NCI-H524 treated with DMSO at 0.1 percent for 48 hours (cell line): Measurements from ENCODE around the gene MCCC2.
"Not testable (repeated sequence)": the region's sequence is repeated elsewhere in the genome, so short reads cannot be mapped to it uniquely, and the experiment has no call there.

Source experiments
- DNase-seq: peaks from one replicate; lab custom pipeline; 2025; lab: John Stamatoyannopoulos, UW

MCCC2 gene

DNA sequence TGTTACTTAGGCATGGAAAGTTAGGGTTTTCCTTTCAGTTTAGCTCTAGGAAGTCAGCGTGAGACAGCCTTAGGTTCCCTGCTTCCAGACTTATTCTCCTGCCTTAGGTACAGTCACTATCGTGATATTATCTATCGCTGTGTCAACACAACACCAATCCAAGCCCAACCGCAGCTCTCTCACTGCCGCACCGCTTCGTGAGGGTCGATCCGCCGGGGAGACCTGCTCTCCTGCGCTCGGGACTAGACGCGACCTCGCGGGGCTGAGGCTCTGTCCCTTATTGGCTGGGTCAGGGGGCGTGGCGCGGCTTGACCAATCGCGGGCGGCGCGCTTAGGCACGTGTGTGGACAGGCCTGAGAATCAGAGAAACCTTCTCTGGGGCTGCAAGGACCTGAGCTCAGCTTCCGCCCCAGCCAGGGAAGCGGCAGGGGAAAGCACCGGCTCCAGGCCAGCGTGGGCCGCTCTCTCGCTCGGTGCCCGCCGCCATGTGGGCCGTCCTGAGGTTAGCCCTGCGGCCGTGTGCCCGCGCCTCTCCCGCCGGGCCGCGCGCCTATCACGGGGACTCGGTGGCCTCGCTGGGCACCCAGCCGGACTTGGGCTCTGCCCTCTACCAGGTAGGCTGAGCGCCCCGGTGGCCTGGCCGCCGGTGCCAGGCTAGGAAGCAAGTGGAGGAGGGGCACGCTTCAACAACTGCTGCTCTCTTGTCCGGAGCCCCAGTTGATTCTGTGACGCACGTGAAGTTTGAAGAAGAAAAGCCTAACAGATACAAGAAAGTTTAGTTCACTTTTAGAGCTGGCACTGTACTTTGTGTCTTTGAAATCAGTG lies at the start of gene MCCC2:
TSS of gene MCCC2 (plus strand) at position 400 of the 825 bp plus-strand sequence. CDS start at position 486, 86 bp downstream.
- DNase-seq, result peak; percentile 60

DNA sequence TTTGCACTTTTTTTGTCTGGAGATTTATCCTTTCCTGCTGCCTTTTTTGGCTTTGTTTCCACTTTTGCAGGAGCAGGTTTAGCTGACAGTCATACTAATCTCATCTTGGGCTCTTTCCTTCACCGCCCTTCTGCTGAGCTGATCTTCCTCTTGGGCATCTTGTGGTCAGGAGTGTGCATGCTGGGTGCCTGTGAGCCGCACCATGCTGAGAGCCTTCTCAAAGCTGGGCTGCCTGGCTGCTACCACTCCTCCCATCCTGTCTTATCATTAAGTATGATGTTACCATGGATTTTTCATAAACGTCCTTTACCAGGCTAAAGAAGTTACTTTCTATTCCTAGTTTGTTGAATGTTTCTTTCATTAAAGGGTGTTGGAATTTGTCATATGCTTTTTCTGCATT lies 49.5 kb upstream of the MCCC2 start:
- no peak for DNase-seq

DNA sequence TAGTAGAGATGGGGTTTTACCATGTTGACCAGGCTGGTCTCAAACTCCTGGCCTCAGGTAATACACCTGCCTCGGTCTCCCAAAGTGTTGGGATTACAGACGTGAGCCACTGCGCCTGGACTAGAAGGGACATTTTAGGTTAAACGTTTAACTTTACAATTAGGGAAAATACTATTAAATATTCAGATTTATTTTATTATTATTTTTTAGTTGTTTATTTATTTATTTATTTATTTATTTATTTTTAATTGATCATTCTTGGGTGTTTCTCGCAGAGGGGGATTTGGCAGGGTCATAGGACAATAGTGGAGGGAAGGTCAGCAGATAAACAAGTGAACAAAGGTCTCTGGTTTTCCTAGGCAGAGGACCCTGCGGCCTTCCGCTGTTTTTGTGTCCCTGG lies 36.3 kb upstream of the MCCC2 start:
- not testable (repeated sequence) for DNase-seq

DNA sequence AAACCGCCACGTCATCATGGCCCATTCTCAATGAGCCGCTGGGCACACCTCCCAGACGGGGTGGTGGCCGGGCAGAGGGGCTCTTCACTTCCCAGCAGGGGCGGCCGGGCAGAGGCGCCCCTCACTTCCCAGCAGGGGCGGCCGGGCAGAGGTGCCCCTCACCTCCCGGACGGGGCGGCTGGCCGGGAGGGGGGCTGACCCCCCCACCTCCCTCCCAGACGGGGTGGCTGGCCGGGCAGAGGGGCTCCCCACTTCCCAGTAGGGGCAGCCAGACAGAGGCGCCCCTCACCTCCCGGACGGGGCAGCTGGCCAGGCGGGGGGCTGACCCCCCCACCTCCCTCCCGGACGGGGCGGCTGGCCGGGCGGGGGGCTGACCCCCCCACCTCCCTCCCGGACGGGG lies 35.6 kb upstream of the MCCC2 start:
- not testable (repeated sequence) for DNase-seq

DNA sequence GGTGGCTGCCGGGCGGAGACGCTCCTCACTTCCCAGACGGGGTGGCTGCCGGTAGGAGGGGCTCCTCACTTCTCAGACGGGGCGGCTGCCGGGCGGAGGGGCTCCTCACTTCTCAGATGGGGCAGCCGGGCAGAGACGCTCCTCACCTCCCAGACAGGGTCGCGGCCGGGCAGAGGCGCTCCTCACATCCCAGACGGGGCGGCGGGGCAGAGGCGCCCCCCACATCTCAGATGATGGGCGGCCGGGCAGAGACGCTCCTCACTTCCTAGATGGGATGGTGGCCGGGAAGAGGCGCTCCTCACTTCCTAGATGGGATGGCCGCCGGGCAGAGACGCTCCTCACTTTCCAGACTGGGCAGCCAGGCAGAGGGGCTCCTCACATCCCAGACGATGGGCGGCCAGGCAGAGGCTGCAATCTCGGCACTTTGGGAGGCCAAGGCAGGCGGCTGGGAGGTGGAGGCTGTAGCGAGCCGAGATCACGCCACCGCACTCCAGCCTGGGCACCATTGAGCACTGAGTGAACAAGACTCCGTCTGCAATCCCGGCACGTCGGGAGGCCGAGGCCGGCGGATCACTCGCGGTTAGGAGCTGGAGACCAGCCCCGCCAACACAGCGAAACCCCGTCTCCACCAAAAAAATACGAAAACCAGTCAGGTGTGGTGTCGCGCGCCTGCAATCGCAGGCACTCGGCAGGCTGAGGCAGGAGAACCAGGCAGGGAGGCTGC lies 35.0 kb upstream of the MCCC2 start:
- DNase-seq, result not testable (repeated sequence)

DNA sequence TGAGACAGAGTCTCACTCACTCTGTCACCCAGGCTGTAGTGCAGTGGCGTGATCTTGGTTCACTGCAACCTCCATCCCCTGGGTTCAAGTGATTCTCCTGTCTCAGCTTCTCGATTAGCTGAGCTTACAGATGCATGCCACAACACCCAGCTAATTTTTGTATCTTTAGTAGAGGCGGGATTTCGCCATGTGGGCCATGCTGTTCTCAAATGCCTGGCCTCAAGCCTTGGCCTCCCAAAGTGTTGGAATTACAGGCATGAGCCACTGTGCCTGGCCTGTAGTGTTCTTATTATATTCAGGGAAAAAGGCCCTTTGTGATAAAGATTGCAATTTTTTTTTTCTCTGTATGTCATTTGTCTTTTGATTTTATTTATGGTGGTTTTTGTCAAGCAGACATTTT lies 24.0 kb upstream of the MCCC2 start:
- DNase-seq, result no peak

DNA sequence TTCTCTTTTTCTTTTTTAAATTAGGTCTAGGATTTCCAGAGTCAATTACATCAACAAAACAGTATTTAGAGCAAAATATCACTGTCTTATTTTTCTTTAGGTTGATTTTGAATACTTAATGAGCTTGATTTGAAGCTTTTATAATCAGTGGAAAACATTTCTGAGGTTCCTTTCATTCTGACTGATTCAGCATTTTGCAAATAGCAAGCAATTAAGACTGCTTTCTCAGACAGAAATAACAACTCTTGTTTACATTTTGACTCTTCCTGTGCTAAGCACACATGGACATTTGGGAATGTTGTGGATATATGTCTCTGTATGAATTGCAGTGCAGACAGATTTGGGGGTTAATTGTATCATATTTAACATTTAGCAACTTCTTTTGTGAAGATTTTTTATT lies 22.2 kb upstream of the MCCC2 start:
- DNase-seq, result no peak

DNA sequence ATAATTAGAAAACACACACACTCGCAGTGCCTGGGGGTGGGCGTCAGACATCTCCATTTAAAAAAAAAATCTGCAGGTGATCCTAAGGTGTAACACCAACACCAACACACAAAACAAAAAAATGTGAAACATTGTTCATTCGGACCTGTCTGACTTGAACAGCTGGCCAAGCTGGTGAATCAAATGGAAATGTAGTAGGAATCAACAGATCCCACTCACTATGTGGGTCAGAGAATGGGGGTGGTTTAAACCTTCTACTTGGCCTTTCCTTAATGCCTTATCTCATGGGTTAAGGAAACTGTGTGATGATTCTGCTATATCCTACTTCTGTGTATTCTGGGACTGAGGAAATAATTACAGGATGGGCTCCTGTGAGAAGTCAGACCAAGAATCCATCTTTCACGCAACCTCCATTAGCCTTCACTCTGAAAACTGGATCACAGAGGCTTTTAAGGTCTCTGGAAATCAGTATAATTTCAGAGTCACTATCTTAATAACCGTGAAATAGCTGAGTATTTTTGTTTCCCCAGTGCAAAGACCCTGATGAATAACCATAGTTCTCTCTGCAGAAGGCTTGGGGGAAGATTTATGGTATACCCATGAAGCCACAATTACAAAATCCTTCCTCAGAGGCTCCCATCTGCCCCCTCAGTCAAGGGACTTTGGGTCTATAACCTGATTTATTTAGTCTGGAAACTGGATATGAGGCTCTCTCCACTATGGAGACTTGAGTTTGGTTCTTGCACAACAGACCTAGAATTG lies 17.2 kb upstream of the MCCC2 start:
- no peak for DNase-seq

DNA sequence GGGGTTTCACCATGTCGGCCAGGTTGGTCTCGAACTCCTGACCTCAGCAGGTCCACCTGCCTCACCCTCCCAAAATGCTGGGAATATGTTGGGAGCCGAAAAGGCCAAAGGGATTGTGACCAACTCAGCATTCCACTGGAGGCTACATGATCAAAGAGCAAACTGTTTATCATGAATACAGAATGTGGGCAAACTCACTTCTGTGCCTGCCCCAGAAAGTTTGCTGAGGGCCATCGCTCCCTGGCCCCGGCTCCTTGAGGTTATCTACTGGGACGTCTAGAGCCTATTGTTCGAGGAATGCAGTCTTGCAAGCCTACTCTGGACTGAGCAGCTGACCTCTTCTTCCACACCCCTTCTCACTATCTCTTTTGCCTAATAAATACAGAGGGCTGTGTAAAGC lies 15.3 kb upstream of the MCCC2 start:
- DNase-seq, result not testable (repeated sequence)

DNA sequence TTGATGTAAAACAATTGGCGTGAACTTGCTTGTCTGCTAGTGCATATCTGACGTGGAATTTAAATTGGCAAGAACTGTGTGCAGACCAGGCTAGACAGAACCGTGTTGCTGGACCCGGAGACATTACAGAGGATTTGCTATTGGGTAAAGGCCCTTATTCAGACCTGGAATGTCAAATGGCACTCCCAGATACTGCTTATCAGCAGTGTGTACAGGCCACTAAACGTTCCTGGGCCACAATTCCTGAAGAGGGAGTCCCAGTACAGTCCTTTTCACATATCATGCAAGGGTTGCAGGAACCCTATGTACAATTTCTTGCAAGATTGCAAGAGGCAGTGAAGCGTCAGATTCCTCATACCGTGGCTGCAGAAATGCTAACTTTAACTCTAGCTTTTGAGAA lies 13.5 kb upstream of the MCCC2 start:
- no peak for DNase-seq

DNA sequence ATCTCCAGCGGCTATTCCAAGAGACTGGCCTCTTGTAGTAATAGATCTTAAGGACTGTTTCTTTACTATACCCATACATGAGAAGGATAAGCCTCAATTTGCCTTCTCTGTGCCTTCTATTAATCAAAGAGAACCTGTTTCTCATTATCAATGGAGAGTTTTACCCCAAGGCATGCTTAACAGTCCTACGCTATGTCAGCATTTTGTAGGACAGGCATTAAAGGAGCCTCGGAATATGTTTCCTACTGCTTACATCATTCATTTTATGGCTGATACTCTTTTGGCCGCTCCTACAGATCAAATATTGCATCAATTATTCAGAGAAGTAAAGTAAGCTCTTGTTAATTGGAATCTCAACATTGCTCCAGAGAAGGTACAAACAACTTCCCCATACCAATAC lies 11.6 kb upstream of the MCCC2 start:
- not testable (repeated sequence) for DNase-seq

DNA sequence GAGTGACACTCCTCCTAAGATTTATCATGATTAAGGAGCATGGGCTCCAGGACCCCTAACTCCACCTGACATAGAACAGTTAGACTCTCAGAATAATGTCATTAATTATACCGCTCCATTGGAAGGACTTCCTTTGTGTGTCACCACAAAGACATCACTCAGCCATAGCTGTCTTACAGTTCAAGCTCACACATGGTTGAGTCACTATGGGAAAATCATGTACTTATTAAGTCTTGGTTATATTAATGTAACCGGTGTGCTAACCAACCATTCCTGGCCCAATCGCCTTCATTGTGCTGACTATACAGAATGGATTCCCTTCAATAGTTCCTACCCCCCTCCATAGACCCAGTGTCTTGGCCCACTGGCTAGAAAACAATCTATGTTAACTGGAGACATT lies 10.9 kb upstream of the MCCC2 start:
- DNase-seq, result no peak

DNA sequence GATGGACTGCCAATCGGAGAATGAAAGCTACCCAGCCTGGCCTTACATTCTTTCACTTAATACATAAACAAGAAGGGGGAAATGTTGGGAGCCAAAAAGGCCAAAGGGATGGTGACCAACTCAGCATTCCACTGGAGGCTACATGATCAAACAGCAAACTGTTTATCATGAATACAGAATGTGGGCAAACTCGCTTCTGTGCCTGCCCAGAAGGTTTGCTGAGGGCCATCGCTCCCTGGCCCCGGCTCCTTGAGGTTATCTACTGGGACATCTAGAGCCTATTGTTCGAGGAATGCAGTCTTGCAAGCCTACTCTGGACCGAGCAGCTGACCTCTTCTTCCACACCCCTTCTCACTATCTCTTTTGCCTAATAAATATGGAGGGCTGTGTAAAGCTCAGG lies 9.3 kb upstream of the MCCC2 start:
- DNase-seq, result not testable (repeated sequence)

DNA sequence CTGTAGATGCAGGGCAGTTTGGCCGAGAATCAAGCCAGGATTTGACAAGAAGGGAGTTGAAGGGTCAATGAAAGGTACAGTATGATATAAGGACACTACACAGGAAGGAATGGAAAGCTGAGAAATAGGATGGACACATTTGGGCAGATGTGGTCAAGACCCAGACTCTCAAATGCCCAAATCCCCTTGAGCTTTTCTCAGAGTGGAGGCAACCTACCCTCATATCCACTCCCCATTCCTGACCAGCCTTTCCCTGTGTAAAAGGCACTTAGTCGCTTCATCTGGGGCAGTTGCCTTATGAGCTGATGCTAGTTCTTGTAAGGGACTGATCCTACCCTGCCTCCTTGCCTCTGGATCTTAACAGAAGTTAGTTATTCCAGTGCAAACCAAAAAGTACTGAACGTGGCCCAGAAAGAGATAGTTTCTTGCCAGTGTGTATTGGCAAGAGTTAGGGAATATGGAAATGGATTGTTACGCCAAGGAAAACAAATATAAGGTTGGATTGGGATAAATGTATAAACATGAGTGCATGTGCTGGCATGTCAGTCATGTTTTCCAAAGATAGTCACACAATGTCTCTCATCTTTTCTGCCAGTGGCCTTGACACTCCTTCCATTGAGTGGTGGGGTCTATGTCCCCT lies 4.1 kb upstream of the MCCC2 start:
- DNase-seq, result no peak

DNA sequence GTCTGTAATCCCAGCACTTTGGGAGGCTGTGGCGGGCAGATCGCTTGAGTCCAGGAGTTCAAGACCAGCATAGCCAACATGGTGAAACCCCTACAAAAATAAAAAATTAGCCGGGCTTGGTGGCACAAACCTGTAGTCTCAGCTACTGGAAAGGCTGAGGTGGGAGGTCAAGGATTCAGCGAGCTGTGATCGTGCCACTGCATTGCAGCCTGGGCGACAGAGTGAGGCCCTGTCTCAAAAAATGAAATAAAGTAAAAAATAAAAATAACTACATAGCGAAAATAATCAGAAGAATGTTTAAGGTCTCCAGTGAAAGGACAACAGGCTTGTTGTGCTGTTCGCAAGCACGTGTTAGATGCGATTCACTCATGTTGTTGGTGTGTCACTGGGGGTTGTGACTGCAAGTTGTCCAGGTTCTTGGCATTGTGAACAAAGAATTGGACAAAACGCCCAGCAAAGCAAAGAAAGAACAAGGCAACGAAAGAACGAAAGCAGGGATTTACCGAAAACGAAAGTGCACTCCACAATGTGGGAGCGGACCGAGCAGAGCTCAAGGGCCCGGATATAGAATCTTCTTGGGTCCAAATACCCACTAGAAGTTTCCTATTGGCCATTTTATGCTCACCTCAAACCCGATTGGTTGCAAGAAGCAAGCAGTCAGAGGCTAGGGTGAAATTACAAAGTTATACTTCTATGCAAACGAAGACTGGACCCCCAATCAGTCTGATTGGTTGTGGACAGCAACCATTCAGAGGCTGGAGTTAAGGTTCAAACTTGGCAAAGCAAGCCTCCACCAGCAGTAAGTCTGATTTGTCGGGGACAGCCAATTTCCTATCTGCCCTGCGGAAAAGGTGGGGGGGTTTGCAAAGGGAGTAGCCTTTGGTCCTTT lies 844 bp upstream of the MCCC2 start:
- no peak for DNase-seq

DNA sequence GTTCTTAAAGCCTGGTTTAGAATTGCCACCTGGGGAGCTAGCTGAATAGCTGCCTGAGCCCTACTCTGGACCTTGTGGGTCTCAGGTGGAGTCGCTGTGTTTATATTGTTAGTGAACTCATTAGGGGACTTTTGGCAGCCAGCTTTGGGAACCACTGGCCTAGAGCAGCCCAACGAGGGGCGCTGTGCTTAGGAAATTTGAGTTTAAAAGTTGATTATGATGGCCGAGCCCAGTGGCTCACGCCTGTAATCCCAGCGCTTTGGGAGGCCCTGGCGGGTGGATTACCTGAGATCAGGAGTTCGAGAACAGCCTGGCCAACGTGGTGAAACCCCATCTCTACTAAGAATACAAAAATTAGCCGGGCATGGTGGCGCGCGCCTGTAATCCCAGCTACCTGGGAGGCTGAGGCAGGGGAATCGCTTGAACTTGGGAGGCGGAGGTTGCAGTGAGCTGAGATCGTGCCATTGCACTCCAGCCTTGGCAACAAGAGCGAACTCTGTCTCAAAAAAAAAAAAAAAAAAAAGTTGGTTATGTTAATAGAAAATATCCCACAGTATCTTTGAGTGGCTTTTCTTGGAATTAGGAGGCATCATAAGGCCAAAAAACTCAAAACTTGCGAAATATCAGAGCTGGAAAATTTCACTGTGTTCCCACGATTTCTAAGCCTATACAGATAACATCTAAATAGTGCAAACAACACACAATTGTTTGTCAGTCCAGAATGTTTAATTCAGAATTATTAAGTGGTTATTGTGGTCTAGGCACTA lies 809 bp downstream of the MCCC2 start:
- DNase-seq, result no peak

DNA sequence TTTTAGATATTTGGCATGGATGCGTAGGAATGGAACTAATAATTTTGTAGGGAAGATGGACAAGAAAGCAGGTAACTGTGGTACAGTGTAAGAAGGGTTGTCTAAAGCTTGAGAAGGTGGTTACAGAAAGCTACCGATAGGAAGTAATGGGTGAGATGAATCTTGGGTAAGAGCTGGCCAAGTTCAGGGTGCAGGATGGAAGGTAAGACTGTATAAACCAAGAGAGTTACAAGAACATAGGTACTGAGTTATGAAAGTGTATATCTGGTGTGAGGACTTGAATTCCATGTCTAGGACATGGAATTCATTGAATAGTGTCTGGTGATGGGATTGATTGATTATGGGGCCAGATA lies 1.4 kb downstream of the MCCC2 start:
- no peak for DNase-seq

DNA sequence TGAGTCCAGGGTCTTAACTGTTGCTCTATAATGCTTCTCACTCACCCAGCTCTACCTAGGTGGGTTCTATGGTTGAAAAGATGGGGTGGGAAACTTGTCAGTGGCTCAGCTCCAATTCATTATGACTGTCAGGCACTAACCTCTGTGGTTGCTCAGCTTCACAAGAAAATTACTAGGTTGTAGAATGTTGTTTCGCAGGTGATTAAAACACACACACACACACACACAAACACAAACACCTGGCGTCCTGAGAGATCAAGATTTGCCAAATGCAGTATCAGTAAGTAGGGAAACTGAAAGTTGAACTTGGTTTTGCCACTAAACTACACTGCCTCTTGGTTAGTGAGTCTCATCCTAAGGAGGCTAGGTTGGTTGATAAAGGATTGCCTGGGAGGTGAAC lies 2.8 kb downstream of the MCCC2 start:
- no peak for DNase-seq

DNA sequence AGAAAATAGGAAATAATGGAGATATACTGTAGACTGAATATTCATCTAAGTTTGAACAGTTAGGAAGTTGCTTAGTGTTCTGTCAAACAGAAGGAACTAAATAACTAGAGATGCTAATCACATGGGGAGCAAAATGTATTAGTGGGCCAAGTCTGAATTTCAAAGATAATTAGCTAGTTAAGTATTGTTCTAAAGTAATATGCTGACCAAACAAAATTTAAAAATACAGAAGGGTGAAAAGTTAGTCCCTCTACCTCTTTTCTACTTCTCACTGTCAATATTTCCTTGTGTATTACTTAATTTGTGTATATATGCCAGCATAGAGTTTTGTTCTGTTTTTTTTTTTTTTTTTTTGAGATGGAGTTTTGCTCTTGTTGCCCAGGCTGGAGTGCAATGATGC lies 4.0 kb downstream of the MCCC2 start:
- no peak for DNase-seq

DNA sequence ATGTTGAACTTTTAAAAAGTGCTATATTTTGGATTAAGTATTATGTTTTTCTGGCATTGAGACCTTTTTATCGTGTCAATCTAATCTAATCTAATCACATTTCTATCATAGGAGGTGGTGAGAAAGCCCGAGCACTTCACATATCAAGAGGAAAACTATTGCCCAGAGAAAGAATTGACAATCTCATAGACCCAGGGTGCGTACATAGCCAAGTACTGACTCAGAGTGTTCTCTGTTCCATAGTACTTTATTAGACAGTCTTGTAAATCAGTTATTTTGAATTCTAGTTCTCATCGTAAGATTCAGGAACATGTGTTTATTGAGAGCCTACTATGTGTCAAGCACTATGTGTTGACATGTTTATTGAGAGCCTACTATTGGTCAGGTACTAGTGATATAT lies 9.0 kb downstream of the MCCC2 start:
- DNase-seq, result no peak

DNA sequence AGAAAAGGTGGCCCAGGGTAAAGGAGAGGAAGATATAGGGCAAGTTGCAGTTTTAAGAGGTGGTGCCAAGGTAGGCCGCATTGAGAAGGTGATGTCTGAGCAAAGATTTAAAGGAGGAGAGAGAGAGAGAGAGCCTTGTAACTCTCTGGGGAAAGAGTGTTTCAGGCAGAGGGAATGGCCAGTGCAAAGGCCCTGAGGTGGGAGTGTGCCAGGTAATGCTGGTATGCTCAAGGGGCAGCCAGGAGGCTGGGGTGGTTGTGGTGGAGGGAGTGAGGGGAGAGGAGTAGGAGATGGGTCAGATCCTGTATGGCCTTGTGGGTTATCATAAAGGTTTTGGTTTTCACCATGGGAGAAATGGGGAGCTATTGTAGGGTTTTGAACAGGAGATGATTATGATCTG lies 9.9 kb downstream of the MCCC2 start:
- DNase-seq, result no peak
